ENCODE measurements around the gene LRRC9.

Gene LRRC9

DNA sequence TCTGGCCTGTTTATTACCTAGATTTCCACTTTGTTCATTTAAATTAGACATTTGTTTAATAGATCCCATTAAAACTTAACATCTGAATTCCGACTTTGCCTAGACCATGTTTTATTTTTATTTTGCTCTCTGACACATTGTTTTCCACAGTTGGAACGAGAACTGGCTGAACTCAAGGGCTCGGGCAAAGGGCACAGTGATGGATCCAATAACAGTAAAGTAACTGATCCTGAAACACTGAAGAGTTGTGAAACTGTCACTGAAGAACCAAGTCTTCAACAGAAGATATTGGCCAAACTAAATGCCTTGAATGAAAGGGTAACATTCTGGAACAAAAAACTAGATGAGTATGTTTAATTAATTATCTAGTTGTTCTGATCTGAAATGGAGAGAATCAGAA lies 39.7 kb downstream of the LRRC9 start:
- Histone ChIP-seq H3K27ac (no peak overlapping the region), H3K36me3 (no peaks in the 10 kb centered on the region), H3K4me3 (no peak overlapping the region), H3K9me3 (no peaks in the 10 kb centered on the region), H3K27me3 (no peaks in the 10 kb centered on the region), H3K4me1 (no peaks in the 10 kb centered on the region)
- DNase-seq: no peak
- intact Hi-C loops (cut with DNase I; ENCODE audit: low total_unique reads): no loop called here
- TF ChIP-seq, protein P1, sequence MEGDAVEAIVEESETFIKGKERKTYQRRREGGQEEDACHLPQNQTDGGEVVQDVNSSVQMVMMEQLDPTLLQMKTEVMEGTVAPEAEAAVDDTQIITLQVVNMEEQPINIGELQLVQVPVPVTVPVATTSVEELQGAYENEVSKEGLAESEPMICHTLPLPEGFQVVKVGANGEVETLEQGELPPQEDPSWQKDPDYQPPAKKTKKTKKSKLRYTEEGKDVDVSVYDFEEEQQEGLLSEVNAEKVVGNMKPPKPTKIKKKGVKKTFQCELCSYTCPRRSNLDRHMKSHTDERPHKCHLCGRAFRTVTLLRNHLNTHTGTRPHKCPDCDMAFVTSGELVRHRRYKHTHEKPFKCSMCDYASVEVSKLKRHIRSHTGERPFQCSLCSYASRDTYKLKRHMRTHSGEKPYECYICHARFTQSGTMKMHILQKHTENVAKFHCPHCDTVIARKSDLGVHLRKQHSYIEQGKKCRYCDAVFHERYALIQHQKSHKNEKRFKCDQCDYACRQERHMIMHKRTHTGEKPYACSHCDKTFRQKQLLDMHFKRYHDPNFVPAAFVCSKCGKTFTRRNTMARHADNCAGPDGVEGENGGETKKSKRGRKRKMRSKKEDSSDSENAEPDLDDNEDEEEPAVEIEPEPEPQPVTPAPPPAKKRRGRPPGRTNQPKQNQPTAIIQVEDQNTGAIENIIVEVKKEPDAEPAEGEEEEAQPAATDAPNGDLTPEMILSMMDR (IDR thresholded peaks at IDR 0.05): no peak

DNA sequence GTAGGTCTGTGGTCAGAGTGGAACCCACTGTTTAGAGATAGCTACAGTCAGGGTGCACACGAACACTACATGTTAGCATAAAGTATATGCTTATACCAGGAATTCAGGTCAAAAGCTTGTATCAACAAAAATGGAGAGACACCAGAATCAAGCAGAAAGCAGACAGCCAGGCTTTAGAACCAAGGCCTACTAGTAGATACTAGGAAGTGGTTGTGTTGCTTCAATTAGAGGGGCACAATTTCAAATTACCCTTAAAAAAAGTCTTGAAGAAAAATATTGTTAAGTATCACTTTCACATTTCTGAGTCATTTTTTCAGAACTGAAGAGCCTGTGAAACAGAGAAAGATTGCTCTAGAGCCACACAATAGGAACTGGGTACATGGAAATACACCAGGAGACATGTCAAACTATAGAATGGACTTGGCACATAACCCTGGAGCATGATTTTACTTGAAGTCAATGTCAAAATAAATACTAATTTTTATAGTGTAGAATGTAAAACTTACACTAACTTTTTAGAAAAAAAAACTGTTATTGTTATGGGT lies 41.6 kb downstream of the LRRC9 start:
- no peaks in the 10 kb centered on the region for H3K36me3 ChIP-seq
- TF ChIP-seq, protein P1 (IDR thresholded peaks at IDR 0.05): no peak
- no peak overlapping the region for H3K27ac ChIP-seq
- no peak for DNase-seq
- H3K4me1 ChIP-seq: no peaks in the 10 kb centered on the region
- no peaks in the 10 kb centered on the region for H3K9me3 ChIP-seq
- no peaks in the 10 kb centered on the region for H3K27me3 ChIP-seq
- intact Hi-C loops (cut with DNase I; ENCODE audit: low total_unique reads): no loop called here
- no peak overlapping the region for H3K4me3 ChIP-seq

DNA sequence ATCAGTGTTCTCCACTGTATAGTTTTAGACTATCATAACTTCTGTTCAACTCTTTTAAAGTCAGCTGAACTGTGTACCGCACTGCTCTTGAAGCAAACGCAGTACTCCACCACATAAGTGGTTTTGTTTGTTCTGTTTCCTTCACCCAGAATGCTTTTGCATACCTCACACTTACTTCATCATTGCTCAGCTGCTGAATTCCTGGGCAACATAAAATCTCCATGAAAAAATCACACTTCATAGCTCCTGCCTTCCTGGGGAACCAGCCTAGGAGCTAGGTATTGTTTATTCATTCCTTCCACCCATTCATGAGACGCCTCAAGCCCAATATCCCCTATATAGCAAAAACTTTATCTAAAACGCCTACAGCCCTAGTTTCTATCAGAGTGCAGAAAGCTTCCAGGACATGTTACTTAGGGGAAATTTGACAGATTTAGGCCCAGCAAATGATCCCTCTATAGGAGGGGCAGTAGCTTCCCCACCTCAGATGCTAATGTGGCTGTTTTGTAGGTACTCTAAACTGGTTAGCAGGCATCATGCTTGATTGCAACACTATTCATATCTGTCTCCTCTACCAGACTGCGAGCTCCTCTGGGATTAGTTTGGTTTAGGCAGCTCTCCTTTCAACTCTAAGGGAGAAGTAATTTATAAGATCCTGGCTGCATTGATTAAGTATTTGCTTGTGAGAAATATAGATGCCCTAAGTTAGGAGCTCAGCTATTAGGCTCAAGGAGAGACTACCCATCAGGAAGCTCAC lies 44.5 kb downstream of the LRRC9 start:
- H3K27me3 ChIP-seq: no peaks in the 10 kb centered on the region
- DNase-seq: no peak
- no peaks in the 10 kb centered on the region for H3K9me3 ChIP-seq
- intact Hi-C loops (cut with DNase I; ENCODE audit: low total_unique reads): loop anchor here (2.0 kb wide), 1 partner anchor 218 kb away; no protein-coding TSS in a partner anchor
- no peak overlapping the region for H3K27ac ChIP-seq
- TF ChIP-seq, protein P1 (IDR thresholded peaks at IDR 0.05): no peak
- H3K36me3 ChIP-seq: no peaks in the 10 kb centered on the region
- H3K4me3 ChIP-seq: no peak overlapping the region
- no peaks in the 10 kb centered on the region for H3K4me1 ChIP-seq

DNA sequence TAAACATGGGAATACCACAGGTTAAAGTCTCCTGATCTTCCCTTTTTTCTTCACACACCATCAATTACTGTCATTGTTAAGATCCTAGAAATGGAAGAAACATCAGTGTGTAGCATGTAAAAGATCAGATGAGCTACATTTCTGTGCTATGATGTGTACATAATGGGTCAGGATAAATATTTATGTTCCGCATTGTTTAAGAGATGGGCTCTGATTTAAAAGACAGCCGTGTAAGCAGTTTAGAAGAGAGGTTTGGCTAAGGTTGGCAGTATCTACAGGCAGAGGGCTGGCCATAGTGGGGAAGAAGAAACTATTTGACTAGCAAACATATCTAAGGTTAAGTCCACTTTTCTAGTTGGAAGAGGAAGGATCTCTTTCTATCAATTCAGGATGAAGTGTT lies 49.4 kb downstream of the LRRC9 start:
- intact Hi-C loops (cut with DNase I; ENCODE audit: low total_unique reads): no loop called here
- DNase-seq: no peak
- H3K4me1 ChIP-seq: no peaks in the 10 kb centered on the region
- no peak overlapping the region for H3K27ac ChIP-seq
- H3K4me3 ChIP-seq: no peak overlapping the region
- TF ChIP-seq, protein P1 (IDR thresholded peaks at IDR 0.05): no peak
- no peaks in the 10 kb centered on the region for H3K27me3 ChIP-seq
- no peaks in the 10 kb centered on the region for H3K36me3 ChIP-seq
- H3K9me3 ChIP-seq: no peaks in the 10 kb centered on the region

DNA sequence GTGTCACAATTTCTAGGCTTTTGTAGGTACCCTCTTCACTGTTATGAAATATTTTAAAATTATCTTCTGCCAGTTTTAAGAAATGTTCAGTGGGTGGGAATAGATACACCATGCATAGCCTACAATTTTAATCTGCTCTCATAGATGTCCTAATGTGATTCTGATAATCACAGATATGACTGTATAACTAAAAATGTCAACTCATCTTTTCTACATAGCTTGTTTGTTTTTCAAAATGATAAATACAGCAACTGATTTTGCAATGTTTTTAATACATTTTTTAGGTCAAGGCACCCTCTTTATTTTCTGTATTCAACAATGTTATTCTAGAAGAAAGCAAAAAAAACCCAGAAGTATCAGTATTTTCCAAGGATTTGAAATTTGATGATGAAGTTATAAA lies 61.6 kb downstream of the LRRC9 start:
- no peak for DNase-seq
- Histone ChIP-seq H3K4me1 (no peaks in the 10 kb centered on the region), H3K36me3 (no peaks in the 10 kb centered on the region), H3K9me3 (no peaks in the 10 kb centered on the region), H3K27me3 (no peaks in the 10 kb centered on the region), H3K4me3 (no peak overlapping the region), H3K27ac (no peak overlapping the region)
- TF ChIP-seq, protein P1 (IDR thresholded peaks at IDR 0.05): no peak
- intact Hi-C loops (cut with DNase I; ENCODE audit: low total_unique reads): no loop called here

Measured in tibial artery (tissue), 4 donors.